HG02763 (cell line): Measurements from ENCODE around the gene IL7R.

Experiments
- ATAC-seq: cut with Tn5 transposase; IDR thresholded peaks from one replicate; pipeline ENCODE4 v1.9.1; 2021; ENCODE audit warnings: mild to moderate bottlenecking, moderate library complexity; ENCODE audit not compliant: unreplicated experiment

The IL7R gene

GRCh38 chr5:35903631-35904203, 47.0 kb downstream of the IL7R start:
- no peak for ATAC-seq

GRCh38 chr5:35904443-35905132, 47.9 kb downstream of the IL7R start:
- ATAC-seq = no peak

- no peak for ATAC-seq
These were observed 51.5 kb downstream of the IL7R start for GRCh38 chr5:35908228-35908627.

- no peak for ATAC-seq
These were observed 52.1 kb downstream of the IL7R start for GRCh38 chr5:35908814-35909213.

GRCh38 chr5:35919191-35919590, 62.5 kb downstream of the IL7R start:
- no peak for ATAC-seq

- ATAC-seq = no peak
These were observed 64.2 kb downstream of the IL7R start for GRCh38 chr5:35920890-35921289.

GRCh38 chr5:35921930-35922329, 65.2 kb downstream of the IL7R start:
- ATAC-seq = no peak

GRCh38 chr5:35922468-35922867, 65.8 kb downstream of the IL7R start:
- ATAC-seq = no peak

- no peak for ATAC-seq
These were observed 67.6 kb downstream of the IL7R start for GRCh38 chr5:35924122-35924949.

GRCh38 chr5:35924950-35925722, 68.4 kb downstream of the IL7R start:
- ATAC-seq = no peak

GRCh38 chr5:35926389-35927051, 69.8 kb downstream of the IL7R start:
- ATAC-seq = peak; percentile 69
